HG02870 (cell line): ENCODE results near the gene AGBL5.
A peak's percentile ranks its signal among the peaks of the same experiment; 100 is the strongest.
"Not testable (repeated sequence)": the region's sequence is repeated elsewhere in the genome, so short reads cannot be mapped to it uniquely, and the experiment has no call there.

Experiments
- ATAC-seq: cut with Tn5 transposase; IDR thresholded peaks from one replicate; pipeline ENCODE4 v1.9.1; 2021; ENCODE audit warnings: mild to moderate bottlenecking, moderate library complexity; ENCODE audit not compliant: unreplicated experiment

Gene AGBL5

GRCh38 chr2:27089111-27089954 lies 37.9 kb downstream of the AGBL5 start:
- no peak for ATAC-seq

- ATAC-seq = no peak
Observed at GRCh38 chr2:27091746-27092695, 40.6 kb downstream of the AGBL5 start.

- no peak for ATAC-seq
Observed at GRCh38 chr2:27092696-27093429, 41.4 kb downstream of the AGBL5 start.

GRCh38 chr2:27093430-27094352 lies 42.2 kb downstream of the AGBL5 start:
- no peak for ATAC-seq

GRCh38 chr2:27094353-27094984 lies 43.0 kb downstream of the AGBL5 start:
- no peak for ATAC-seq

- no peak for ATAC-seq
Observed at GRCh38 chr2:27095427-27095744, 43.9 kb downstream of the AGBL5 start.

GRCh38 chr2:27095745-27096651 lies 44.5 kb downstream of the AGBL5 start:
- peak; percentile 58 for ATAC-seq

GRCh38 chr2:27096748-27097297 lies 45.4 kb downstream of the AGBL5 start:
- no peak for ATAC-seq

- ATAC-seq = no peak
Observed at GRCh38 chr2:27097341-27097740, 45.9 kb downstream of the AGBL5 start.

- ATAC-seq = no peak
Observed at GRCh38 chr2:27099334-27099955, 48.0 kb downstream of the AGBL5 start.

- ATAC-seq = no peak
Observed at GRCh38 chr2:27100036-27100435, 48.6 kb downstream of the AGBL5 start.

GRCh38 chr2:27102329-27102728 lies 50.9 kb downstream of the AGBL5 start:
- ATAC-seq = no peak

- no peak for ATAC-seq
Observed at GRCh38 chr2:27105981-27106380, 54.5 kb downstream of the AGBL5 start.

- ATAC-seq = no peak
Observed at GRCh38 chr2:27108221-27108620, 56.8 kb downstream of the AGBL5 start.

- no peak for ATAC-seq
Observed at GRCh38 chr2:27109083-27109482, 57.6 kb downstream of the AGBL5 start.

- ATAC-seq = not testable (repeated sequence)
Observed at GRCh38 chr2:27110603-27111352, 59.3 kb downstream of the AGBL5 start.

- not testable (repeated sequence) for ATAC-seq
Observed at GRCh38 chr2:27111392-27112078, 60.1 kb downstream of the AGBL5 start.
